Left cardiac atrium (tissue), 4 donors: ENCODE measurements around the gene CCNQ. TPM values are rescaled to one million over a fixed set of nuclear protein-coding genes. Genes with fewer than 3 reads are reported as not detected.

Experiments
- ATAC-seq, 2 donors: fragments of 200-7000 bp; cut with Tn5 transposase; one replicate each; pipeline ENCODE4 v1.9.1; 2020; ENCODE audit warnings: mild to moderate bottlenecking in 2 of 2, moderate library complexity in 2 of 2
- DNase-seq: peaks from one replicate; pipeline ENCODE4 v3.0.0-alpha.2; 2020
- intact Hi-C, 2 donors: fragments of 100-400 bp; cut with DNase I; formaldehyde crosslinking; loops; one replicate each; pipeline versions ENCODE4 v1.14.1 to v1.15.1; 2022 to 2023
- total RNA-seq, 2 donors: library from RNA; stranded (reverse); fragmentation: NEBNext Ultra II Directional; extraction: Animal tissue kit (Norgen Biotek cat#: 25700); gene quantifications; one replicate each; pipeline ENCODE4 v1.2.1, GENCODE V29; 2021
- donor health status: DM: no; HTN: yes; CAD: no.
- donor health status: DM: no; HTN: yes; CAD: no; lungs with severe emphysema.
- donor health status: DM: yes; HTN: yes; CAD: no.
- donor health status: Dilated cardiomyopathy.

Gene CCNQ
- total RNA-seq, 2 donors from 2014 or later: 31.4 to 31.8 TPM

DNA sequence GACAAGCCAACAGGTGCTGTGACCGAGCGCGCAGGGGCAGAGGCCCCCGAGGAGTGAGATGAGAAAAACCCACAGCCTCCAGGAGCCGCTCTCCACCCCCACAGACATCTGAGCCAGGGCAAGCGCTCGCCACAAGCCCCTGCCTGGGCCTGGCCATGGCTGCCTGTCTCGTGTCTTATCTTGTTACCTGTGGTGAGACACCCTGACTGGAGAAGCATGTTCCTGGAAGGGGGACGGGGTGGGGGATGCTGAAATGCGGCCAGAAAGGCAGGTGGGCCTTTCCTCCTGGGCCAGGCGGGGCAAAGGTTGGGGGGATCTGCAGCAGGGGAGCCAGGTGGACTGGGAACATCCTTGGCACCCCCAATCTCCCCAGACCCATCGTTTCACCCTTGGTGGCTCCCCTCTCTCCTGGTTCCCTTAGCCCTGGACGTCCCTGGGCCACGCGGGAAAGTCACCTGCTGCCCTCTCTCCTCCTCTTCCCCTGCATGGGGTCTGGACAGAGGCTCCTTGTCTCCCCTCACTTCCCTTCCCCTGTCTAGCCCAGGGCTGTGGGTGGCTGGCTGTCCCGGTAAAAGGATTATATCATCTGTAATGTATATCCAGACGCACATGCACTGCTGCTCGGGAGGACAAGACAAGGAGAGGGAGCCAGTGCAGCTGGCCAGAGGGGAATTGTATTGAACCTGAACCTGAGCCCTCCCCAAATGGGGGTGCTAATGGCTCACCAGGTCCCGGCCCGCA lies 39.7 kb upstream of the CCNQ start:
- DNase-seq: no peak
- intact Hi-C loops: no loop called here
- ATAC-seq: no peak

DNA sequence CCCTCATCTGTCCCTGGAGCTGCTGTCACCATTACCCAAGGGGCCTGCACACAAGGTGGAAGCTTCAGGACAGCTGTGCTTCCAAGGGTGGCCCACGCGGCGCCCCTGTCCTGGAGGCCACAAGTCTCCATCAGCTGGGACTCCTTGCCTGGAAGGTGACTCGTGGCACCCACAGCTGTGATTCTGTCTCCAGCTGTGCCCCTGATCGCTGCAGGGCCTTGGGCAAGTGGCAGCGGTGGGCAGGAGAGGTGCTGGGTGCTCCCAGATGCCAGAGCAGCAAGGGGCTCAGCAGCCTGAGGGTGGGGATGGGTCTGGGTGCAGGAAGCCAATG lies 39.1 kb upstream of the CCNQ start:
- intact Hi-C loops: no loop called here
- no peak for ATAC-seq
- no peak for DNase-seq

DNA sequence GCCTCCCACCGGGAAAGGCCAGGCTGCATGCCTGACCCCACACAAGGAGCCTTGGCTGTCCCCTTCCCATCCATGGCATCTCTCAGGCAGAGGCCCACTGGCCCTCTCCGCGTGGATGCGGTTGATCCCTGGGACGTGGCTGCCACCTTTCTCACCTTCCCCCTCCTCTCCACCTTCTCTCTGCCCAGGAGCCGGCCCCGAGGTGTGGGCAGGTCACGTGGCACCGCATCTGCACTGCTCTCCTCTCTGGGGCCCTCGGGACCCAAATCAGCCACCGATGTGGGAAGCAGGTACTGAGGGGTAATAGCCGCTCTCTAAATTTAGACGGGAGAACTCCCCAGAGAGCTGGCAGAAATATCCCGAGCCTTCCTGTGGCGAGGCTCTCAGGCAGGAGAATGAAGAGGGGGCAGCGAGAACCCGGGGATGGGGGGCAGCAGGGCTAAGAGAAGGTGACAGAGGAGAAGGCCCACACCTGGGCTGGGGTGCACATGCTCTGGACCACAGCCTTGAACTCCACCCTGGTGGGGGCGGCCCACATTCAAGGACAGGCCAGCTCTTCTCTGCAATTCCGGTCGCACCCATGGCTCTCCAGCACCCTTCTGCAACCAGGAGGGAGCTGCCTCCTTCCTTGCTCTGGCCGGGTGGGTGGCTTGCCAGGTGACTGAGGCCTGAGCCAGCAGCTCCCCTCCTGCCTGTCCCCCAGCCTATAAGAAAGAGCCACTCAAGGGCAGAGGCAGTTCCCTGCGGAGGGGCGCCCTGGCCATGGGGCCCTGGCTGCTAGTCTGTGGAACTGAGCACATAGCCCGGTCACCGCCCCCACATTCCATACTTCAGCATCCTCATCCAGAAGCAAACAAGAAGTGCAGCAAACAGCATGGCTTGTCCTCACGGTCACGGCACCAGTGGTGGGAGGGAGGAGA lies 38.4 kb upstream of the CCNQ start:
- DNase-seq (no peak), ATAC-seq (no peak)
- intact Hi-C loops: no loop called here

DNA sequence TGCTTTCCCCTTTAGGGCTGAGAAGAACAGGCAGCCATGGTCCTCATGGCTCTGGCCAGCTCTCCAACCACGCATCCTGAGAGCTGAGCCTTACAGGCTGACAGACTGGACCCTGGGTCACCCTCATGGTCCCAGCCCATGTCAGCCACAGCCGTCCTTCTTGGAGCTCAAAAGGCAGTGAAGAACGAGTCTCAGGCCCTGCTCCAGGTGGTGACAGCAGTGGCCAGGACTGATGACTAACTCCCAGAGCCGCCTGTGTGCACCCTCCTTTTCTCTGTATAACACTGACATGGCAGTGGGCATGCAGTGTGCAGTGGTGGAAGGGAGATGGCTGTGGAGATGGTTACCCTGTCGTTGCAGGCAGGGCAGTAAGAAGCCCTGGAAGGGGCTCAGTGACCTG lies 37.8 kb upstream of the CCNQ start:
- ATAC-seq (no peak), DNase-seq (no peak)
- intact Hi-C loops: no loop called here

DNA sequence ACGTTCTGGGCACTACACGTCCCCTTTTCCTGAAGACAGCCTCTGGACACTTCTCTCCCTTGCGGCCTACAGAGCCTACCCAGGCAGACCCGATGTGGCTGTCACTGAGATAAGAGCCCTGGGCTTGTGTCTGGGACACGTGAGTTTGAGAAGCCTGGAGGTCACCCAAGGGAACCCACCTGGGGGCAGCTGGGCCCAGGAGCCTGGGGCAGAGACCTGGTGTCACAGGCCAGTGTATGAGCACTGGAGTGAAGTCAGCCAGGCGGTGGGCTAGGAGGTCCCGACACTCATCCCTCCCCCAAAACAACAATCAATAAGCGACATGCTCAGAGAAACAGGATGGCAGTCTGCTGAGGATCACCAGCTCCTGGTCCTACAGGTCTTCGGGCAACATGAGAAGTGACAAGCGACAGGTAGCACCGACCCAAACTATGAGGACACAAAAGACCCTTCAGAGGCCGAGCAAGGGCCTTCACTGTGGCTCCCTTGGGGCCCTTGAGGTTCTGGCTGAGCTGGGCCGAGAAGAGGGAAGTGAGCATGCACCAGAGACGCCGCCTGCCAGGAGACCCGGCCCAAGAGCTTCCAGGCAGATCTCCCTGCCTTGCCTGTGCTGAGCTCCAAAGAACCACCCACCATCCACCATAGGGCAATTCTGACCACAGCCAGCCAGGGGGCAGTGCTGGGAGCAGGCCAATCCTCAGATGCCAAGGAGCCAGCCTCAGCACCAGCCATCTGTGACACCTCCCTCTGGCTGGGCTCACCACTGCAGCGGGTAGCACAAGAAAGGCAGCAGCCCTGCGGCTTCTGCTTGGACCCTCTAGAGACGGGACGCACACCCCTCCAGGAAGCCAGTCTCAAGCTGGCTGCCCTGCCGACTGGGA lies 37.1 kb upstream of the CCNQ start:
- ATAC-seq (peak in 1 of 2 donors; percentile 12), DNase-seq (no peak)
- intact Hi-C loops: no loop called here

DNA sequence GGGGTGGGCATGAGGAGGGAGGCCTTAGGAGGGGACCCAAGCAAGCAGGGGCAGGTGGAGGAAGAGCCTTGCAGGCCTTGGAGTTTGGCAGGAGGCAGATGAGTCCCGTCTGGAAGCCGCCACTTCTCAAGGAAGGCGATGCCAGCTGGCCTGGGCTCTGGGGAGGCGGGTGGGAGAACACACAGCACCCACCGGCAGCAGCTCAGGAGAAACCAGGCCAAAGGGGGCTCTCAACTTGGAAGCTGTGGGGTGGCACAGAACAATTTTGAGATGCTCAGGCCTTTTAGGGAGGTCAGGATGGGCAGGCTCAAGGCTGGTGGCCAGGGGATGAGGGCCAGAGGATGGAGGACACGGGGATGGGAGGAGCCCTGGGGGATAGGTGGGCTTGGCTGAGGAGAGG lies 36.4 kb upstream of the CCNQ start:
- intact Hi-C loops: no loop called here
- DNase-seq (no peak), ATAC-seq (no peak)

DNA sequence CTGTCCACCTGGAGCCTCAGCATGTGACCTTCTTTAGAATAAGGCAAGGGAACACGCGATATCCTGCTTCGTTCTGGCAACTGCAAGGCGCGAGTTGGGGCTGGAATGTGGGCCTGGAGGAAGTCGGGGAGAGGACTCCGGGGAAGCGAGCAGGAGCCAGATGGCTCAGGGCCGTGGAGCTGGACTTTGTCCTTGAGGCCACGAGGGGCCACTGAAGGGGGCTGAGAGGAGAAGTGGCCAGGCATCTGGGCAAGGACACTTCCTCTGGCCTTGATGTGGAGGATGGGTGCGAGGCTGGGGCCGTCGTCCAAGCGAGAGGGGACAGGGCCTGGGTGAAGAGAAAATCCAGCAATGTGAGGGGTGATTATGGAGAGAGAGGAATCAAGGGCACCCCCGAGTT lies 35.9 kb upstream of the CCNQ start:
- intact Hi-C loops: no loop called here
- DNase-seq (no peak), ATAC-seq (peak in 1 of 2 donors; percentile 56)

DNA sequence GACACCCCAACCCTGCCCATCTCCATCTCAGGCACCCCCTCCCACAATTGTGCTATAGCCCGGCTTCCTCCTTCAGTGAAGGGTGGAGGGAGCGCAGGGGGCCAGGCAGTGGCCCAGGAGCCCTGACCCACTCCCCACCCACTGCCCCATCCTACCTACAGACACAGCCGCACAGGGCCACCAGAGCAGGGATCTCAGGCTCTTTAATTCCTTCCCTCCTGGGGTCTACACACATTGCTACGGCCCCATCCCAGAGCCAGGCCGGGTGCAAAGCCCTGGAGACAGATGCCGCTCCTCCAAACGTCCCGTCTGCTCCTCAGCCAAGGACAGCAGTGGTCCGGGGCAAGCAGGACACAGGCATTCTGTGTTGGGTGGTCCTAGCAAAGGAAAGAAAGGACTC lies 35.3 kb upstream of the CCNQ start:
- intact Hi-C loops: no loop called here
- DNase-seq (no peak), ATAC-seq (no peak)

DNA sequence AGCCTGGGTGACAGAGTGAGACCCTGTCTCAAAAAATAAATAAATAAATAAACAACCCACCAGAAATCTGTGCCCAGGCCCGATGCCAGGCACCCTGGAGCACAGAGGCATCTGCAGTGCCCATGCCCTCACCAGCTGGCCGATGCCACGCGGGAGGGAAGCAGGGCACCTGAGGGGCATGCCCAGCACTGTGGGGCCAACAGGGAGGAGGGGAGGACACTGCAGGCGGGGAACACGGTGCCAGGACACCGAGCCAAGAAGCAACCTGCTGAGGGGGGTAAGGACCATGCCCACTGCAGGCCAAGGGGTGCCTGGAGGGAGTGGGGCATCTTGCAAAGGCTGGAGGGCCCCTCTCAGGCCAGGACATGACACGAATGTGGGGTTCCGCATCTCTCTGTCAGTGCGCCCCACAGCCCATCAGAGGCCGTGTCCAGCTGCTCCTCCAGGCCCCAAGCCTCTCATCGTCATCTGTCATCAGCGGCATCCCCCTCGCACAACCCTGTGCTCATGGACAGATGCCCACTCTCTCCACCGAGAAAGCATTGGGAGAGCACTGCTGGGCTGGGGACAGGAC lies 34.8 kb upstream of the CCNQ start:
- no peak for ATAC-seq
- DNase-seq: no peak
- intact Hi-C loops: no loop called here

DNA sequence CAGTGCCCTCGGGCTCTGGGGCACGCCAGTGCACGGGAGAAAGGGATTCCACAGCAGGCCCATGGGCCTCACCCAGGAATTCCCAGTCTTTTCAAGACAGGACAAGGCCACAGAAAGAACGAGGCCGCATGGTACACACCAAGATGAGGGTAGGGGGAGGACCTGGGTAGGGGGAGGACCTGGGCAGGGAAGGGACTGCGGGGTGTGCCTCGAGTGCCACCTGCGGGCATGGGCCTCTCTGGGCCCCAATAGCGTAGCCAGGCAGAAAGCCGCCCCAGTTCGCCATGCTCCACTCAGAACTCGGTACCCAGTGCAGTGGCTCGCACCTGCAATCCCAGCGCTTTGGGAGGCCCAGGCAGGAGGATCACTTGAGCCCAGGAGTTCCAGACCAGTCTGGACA lies 34.1 kb upstream of the CCNQ start:
- intact Hi-C loops: no loop called here
- no peak for ATAC-seq
- DNase-seq: no peak

DNA sequence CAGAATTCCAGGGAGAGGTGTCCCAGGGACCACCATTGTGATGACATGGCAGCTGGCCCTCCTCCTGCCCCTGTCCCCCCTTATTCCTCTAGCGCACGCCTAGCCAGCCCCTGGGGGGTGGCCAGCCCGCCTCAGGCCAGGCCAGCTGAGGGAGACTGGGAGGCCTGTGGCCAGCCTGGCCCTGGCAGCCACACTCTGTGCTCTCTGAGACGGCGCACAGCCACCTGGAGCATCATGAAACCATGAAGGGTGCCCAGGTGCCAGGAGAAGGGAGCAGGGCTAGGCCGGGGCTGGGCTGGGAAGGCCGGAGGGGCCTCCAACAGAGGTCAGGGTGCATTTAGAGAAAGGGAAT lies 33.6 kb upstream of the CCNQ start:
- ATAC-seq: no peak
- intact Hi-C loops: no loop called here

DNA sequence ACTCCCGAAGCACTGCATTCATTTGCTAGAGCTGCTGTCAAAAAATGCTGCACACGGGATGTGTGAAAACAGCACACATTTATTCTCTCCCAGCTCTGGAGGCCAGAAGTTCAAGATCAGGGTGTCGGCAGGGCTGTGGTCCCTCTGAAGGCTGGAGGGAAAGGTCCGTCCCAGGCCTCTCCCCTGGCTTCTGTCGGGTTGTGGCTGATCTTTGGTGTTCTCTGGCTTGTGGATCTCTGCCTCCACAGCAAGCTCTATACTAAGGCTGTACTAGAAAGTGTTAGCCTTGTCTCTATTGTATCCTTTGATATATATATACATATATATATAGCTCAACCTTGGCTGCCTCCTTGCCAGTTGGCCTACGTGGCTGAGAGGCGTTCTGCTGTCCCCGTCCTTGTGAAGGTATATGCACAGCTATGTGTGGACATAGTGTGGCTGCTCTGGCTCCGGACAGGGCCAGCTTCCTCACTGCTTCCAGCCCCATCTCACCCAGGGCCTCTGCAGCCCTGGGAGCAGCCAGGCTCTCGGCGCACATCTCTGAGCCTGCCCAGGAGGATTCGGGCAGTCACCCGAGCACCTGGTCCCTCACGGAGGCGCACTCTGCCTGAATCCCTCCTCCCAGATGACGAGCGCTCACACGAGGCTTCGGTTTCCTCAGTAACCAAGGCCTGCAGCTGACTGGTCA lies 33.1 kb upstream of the CCNQ start:
- intact Hi-C loops: no loop called here
- no peak for ATAC-seq

More for the DNA sequence above, 33.6 kb upstream of the CCNQ start:
- DNase-seq: no peak

DNA sequence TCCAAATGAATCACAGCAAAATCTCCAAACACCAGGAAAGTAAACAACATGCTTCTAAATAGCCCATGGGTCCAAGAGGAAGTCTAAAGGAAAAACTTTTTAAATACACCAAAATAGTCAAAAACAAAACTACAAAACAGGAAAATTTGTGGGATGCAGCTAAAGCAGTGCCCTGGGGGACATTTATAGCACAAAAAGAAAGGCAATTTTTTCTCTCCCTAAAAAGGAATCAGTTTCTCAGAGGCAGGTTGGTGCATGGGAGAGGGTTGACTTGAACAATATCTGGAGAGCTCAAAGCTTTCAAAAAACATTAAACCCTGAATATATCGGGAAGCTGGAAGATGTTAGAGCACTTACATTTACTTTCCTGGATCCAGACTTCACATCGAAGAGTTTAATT lies 32.4 kb upstream of the CCNQ start:
- no peak for ATAC-seq
- intact Hi-C loops: no loop called here
- no peak for DNase-seq

More for the DNA sequence above, 33.1 kb upstream of the CCNQ start:
- no peak for DNase-seq

DNA sequence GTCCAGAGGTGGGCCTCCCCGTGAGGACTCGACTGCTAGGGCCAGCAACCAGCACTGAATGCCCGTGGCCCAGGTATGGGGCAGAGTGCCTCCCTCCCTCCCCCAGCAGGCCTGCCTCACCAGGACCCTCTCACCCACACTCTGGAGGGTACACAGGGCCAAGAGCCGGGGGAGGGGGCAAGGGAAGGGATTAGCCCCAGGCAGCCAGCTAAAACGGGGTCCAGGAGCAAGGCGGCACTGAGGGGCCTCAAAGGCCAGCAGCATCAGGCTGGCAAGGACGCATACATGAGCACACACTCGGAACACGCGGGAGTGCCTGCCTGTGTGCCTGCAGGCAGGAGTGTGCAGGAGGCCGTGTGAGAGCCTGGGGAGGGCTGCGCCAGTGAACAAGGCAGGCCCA lies 29.7 kb upstream of the CCNQ start:
- intact Hi-C loops: no loop called here
- DNase-seq (no peak), ATAC-seq (no peak)

DNA sequence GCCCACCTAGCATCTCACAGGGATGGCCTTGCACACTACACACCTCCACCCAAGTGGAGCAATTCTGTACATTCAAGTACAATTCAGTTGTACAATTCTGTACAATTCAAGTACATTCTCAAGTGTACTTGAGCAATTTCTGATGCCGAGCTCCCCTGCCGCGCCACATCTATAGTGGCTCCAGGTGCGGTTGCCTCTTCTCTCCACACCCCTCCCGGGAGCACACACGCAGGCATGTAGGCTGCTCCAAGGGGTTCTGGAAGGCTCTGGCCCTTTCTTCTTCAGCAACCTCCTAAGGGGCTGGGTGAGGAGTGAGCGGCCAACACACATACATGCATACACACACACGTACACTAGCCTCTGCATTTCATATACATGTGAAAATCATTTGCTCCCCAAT lies 29.2 kb upstream of the CCNQ start:
- ATAC-seq: no peak
- intact Hi-C loops: no loop called here

DNA sequence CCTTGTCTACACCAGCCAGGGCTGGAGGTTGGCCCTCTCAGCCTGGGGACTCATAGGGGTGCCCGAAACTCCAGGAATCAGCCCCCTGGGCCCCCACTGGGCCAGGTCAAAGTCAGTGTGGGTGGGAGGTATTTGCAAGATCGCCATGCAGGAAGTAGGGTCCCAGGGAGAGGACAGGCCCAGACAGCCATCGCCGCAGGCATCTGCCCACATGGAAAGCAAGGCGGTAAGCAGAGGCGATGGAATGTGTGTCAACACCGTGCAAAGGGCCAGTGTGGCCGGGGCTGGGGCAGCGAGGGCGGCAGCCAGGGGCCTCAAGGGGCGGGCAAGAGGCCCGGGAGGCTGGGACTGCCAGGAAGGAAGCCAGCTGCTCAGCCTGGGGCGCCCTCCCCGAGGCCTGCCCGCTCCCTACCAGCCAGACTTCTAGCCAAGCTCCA lies 28.8 kb upstream of the CCNQ start:
- DNase-seq: no peak
- intact Hi-C loops: no loop called here
- ATAC-seq: no peak

More for the DNA sequence above, 29.2 kb upstream of the CCNQ start:
- no peak for DNase-seq

DNA sequence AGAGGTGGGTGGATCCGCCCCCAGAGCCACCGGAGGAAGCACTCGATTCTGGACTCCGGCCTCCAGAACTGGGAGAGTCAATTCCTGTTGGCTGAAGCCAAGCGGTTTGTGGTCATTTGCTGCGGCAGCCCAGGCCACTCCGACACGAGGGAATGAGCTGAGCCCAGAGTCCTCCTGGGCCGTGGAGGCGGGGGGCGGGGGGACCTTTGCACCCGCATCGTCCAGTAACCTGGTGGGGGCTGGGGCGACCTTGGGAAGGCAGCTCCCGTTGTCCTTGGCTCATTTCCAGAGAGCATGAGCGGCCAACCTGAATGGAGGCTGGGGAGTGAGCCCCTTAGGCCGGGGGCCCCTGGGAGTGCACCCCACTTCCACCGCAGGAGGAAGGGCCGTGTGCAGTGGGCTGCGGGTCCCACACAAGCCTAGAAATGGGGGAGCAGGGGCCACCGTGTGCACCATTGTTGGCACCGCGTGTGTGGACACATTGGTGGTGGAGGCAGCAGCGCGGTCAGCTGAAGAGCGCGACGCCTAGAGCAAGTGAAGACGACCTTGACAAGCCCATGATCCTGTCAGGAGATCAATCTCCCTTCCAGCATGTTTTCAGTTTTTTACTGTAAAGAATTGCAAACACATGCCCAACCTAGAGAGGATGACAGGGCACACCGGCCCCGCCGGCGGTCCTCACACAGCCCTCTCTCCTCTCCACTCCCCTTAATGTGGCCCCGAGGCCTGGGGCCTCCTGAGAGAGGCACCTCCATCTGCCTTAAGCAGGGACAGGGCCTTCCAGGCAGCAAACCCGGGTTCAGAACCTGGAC lies 28.1 kb upstream of the CCNQ start:
- no peak for ATAC-seq
- intact Hi-C loops: no loop called here
- no peak for DNase-seq

DNA sequence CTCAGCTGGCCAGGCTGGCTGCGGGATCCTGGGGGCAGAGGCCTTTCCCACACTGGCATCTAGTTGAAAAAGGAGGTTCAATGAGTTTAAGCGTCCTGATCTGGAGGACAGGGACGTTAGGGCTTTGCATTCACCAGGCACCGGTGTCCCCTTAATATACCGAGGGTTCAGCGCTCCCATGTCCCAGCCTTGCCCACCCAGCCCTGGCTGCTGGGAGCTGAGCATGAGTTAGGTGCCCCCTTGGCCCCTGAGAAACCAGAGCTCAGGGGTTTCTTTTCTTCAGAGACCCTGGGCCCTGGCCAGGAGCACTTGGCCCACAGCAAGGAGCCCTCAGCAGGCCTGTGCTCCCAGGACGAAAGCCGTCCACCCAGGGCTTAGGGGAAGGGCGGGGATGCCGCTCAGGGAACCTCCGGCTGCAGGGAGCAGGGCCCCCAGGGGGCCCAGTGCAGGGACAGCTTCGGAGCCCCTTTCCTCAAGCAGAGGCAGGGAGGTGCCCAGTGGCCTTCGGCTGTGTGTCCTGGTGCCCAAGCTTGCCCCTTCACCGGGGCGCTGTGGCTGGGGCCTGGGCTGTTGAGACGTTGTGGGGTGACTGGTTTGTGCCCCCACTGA lies 27.2 kb upstream of the CCNQ start:
- no peak for ATAC-seq
- intact Hi-C loops: no loop called here
- no peak for DNase-seq
